ENCODE measurements around the gene TRABD2B.
"Not testable (repeated sequence)": the region's sequence is repeated elsewhere in the genome, so short reads cannot be mapped to it uniquely, and the experiment has no call there.

The TRABD2B gene

DNA sequence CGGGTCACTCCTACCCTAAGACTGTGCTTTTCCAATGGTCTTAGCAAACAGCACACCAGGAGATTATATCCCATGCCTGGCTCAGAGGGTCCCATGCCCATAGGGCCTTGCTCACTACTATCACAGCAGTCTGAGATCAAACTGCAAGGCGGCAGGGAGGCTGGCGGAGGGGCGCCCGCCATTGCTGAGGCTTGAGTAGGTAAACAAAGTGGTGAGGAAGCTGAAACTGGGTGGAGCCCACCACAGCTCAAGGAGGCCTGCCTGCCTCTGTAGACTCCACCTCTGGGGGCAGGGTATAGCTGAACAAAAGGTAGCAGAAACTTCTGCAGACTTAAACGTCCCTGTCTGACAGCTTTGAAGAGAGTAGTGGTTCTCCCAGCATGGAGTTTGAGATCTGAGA, 40.7 kb downstream of the TRABD2B start:
- not testable (repeated sequence) for H3K36me3 ChIP-seq (ENCODE audit: insufficient read depth, low read length); H3K4me1 ChIP-seq (ENCODE audit: insufficient read depth, low read length)

DNA sequence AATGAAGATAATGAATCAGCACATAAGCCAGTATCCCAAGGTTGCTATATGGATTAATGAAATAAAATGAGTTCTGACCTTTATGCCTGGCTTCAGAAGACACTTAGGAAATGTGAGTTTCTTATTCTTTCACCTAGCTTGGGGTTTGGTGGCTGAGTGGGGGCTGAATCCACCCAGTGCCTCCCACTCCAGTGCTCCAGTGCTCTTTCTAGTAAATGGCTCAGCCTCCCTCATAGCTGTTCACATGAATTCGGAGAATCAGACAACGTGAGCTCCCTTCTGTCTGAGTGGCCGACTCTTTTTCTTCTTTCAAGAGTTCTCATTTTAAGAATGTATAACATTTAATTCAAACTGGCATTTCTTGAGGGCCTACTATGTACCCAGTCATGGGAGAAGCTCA, 43.5 kb downstream of the TRABD2B start:
- no peaks in the 10 kb centered on the region for H3K9me3 ChIP-seq (ENCODE audit: control insufficient read depth, insufficient read depth, low read length)
- no peak overlapping the region for H3K9ac ChIP-seq (ENCODE audit: low read depth, low read length)
- no peaks in the 10 kb centered on the region for H3K4me1 ChIP-seq (ENCODE audit: insufficient read depth, low read length)
- H3K36me3 ChIP-seq (ENCODE audit: insufficient read depth, low read length): no peaks in the 10 kb centered on the region

More for the DNA sequence above, 40.7 kb downstream of the TRABD2B start:
- not testable (repeated sequence) for H3K9me3 ChIP-seq (ENCODE audit: control insufficient read depth, insufficient read depth, low read length); H3K9ac ChIP-seq (ENCODE audit: low read depth, low read length)

DNA sequence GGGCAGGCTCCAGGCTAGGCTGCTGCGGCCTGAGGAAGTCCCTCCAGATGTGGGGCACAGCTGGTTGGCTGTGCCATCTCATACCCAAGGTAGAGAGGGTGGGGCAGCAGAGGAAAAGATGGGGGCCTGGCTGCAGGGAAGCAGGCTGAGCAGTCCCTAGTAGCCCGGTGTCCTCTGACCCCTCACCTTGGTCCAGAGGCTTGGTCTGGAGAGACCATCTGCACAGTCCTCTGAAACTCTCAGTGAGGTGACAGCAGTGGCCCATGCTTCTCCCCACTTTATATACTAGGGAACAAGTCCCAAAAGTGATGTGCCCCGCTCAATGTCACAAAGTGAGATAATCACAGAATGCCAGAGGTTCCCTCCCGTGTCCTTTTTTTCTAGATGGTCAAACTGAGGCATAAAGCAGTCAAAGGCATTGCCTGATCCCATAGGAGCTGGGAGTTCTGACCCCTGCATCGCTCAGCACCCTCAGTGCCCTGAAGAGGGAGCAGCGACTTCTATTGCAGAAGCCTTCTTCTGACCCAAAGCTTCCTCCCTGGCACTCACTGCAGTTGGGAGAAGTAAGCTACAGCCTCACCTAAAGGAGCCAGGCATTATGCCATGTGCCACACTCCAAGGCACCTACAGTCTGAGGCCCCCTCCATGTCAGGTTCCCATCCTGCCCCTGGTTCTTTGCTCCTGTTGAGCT, 45.5 kb downstream of the TRABD2B start:
- Histone ChIP-seq H3K4me1 (ENCODE audit: insufficient read depth, low read length) (no peaks in the 10 kb centered on the region), H3K36me3 (ENCODE audit: insufficient read depth, low read length) (no peaks in the 10 kb centered on the region), H3K9ac (ENCODE audit: low read depth, low read length) (no peak overlapping the region), H3K9me3 (ENCODE audit: control insufficient read depth, insufficient read depth, low read length) (no peaks in the 10 kb centered on the region)

DNA sequence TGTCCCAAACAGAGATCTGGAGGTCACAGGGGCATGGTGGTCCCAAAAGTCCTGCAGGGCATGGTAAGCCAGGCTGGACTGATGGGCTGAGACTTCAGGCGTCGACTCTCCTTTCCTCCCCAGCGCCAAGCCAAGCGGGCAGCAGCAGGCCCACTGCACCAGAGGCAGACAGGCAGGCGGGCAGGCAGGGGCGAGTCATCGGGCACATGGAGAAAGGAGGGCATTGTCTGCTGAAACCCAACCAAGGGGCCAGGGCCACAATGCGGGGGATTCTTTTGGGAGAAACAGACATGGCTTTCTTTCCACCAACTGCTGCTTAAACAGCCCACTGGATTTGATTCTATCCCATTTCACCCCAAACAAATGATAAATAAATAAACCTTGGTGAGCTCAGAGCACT, 46.2 kb downstream of the TRABD2B start:
- Histone ChIP-seq H3K4me1 (ENCODE audit: insufficient read depth, low read length) (no peaks in the 10 kb centered on the region), H3K9ac (ENCODE audit: low read depth, low read length) (no peak overlapping the region), H3K9me3 (ENCODE audit: control insufficient read depth, insufficient read depth, low read length) (no peaks in the 10 kb centered on the region)

DNA sequence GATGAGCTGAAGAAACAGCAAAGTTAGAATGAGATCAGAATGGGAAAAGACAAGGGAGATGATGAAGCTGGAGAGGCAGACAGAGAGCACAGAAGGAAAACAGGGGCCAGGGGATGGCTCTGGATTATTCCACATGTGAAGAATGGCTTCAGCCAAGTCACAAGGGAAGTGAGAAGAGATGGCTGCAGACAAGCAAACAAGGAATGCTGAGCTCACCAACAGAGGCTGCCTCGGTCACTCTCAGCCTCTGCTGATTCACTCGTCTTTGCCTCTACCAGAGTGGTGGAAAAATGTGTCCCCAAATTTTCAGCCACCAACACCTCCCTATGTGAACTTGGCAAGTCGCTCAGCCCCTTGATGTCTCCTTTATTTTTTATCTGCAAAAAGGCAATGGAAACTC, 46.7 kb downstream of the TRABD2B start:
- Histone ChIP-seq H3K4me1 (ENCODE audit: insufficient read depth, low read length) (no peaks in the 10 kb centered on the region), H3K36me3 (ENCODE audit: insufficient read depth, low read length) (no peaks in the 10 kb centered on the region), H3K9ac (ENCODE audit: low read depth, low read length) (no peak overlapping the region), H3K9me3 (ENCODE audit: control insufficient read depth, insufficient read depth, low read length) (no peaks in the 10 kb centered on the region)

More for the DNA sequence above, 46.2 kb downstream of the TRABD2B start:
- H3K36me3 ChIP-seq (ENCODE audit: insufficient read depth, low read length): no peaks in the 10 kb centered on the region

DNA sequence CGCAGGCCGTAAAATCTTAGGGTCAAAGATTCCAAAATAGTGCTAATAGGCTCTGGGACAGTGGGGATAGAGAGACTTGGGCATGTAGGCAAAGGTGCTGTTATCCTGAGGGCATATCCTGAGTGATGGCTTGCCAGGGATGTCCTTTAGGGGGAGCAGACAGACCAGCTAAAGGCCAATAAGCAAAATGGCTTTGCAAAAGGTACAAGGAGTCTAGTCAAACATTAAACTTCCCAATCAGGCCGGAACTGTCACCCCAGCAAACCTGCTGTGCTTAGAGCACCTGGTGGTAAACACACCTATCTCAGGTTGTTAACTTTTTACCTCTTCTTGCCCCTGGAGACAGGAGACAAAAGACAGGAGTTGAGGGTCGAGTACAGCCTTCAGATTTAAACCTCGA, 49.1 kb downstream of the TRABD2B start:
- Histone ChIP-seq H3K9me3 (ENCODE audit: control insufficient read depth, insufficient read depth, low read length) (no peaks in the 10 kb centered on the region), H3K4me1 (ENCODE audit: insufficient read depth, low read length) (no peaks in the 10 kb centered on the region), H3K36me3 (ENCODE audit: insufficient read depth, low read length) (no peaks in the 10 kb centered on the region), H3K9ac (ENCODE audit: low read depth, low read length) (no peak overlapping the region)

DNA sequence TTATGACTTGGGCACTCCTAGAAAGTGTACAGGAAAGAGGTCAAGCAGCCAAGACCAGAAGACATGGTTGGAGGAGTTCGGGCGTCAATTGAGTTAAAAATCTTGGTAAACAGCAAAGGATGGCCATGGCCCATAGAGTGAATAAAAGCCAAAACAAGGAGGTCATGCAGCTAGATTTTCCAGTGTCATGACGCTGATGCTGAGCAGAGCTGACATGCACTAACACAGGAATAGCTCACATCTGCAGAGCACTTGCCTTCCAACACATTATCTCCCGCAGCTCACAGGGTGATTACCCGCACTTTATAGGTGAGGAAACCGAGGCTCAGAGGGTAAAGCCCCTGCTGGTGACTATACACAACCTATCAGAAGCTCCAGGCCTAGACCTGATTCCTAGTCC, 49.7 kb downstream of the TRABD2B start:
- Histone ChIP-seq H3K9ac (ENCODE audit: low read depth, low read length) (no peak overlapping the region), H3K36me3 (ENCODE audit: insufficient read depth, low read length) (no peaks in the 10 kb centered on the region), H3K4me1 (ENCODE audit: insufficient read depth, low read length) (no peaks in the 10 kb centered on the region), H3K9me3 (ENCODE audit: control insufficient read depth, insufficient read depth, low read length) (no peaks in the 10 kb centered on the region)

DNA sequence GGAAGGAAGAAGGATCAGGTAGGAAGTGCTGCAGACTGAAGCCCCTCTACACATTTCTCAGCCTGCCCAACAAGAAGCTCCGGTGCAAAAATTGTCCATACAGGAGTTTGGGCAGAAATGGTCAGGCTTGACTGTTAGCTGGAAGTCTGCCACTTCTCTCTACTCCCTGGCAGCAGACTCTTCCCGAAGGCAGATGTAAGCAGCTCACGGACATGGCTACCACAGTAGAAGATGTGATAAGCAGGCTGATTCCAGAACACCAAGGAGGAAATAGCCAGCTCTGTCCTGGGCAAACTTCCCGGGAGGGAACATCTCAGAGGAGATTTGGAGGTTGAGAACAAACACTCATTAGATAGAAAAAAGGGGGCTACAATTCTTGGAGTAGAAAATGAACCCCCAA, 52.6 kb downstream of the TRABD2B start:
- H3K9me3 ChIP-seq (ENCODE audit: control insufficient read depth, insufficient read depth, low read length): no peaks in the 10 kb centered on the region
- H3K9ac ChIP-seq (ENCODE audit: low read depth, low read length): no peak overlapping the region
- H3K36me3 ChIP-seq (ENCODE audit: insufficient read depth, low read length): no peaks in the 10 kb centered on the region
- no peaks in the 10 kb centered on the region for H3K4me1 ChIP-seq (ENCODE audit: insufficient read depth, low read length)

DNA sequence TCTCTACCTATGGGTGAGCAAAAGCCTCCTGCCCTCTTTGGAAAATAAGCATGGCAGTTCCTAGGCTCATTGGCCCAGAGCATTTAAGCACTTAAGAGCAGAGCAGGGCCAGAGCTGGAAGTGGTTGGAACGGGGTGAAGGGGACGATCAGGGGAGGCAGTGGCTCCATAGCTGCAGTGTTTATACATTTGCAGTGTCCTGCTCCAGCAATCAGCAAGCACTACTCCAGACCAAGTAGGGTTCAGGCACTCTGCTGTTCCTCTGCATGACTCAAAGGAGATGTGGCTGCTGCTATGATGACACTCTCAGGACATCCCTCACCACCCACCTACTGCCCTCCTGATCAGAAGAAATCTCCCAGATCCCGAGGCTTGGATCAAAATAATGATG, 55.0 kb downstream of the TRABD2B start:
- no peaks in the 10 kb centered on the region for H3K9me3 ChIP-seq (ENCODE audit: control insufficient read depth, insufficient read depth, low read length)
- H3K36me3 ChIP-seq (ENCODE audit: insufficient read depth, low read length): no peaks in the 10 kb centered on the region
- no peak overlapping the region for H3K9ac ChIP-seq (ENCODE audit: low read depth, low read length)
- no peaks in the 10 kb centered on the region for H3K4me1 ChIP-seq (ENCODE audit: insufficient read depth, low read length)

DNA sequence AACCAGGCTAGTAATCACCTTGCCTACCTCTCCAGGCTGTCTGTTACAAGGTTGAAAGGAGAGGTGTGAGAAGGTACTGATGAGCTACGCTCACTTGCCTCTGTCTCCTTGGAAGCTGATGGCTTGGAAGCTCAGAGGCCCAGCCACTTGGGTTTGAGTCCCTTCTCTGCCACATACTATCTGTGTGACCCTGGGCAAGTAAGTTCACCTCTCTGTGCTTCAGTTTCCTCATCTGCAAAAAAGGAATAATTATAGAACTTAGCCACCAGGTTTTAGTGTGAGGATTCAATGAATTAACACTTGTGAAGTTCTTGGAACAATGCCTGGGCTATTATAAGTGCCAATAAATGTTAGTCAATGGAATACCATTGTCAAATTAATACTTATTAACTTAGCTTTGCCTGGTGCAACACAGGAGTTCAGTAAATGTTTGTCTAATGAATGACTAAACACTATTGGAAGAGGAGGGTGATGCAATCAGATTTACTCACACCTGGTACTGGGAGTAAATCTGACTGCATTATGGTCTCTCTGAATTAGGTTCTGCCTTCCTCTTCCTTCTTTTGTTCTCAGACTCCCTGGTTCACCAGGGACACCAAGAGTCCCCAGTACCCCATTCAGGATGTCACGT, 55.5 kb downstream of the TRABD2B start:
- no peaks in the 10 kb centered on the region for H3K4me1 ChIP-seq (ENCODE audit: insufficient read depth, low read length)
- H3K9me3 ChIP-seq (ENCODE audit: control insufficient read depth, insufficient read depth, low read length): no peaks in the 10 kb centered on the region
- no peak overlapping the region for H3K9ac ChIP-seq (ENCODE audit: low read depth, low read length)
- H3K36me3 ChIP-seq (ENCODE audit: insufficient read depth, low read length): no peaks in the 10 kb centered on the region

DNA sequence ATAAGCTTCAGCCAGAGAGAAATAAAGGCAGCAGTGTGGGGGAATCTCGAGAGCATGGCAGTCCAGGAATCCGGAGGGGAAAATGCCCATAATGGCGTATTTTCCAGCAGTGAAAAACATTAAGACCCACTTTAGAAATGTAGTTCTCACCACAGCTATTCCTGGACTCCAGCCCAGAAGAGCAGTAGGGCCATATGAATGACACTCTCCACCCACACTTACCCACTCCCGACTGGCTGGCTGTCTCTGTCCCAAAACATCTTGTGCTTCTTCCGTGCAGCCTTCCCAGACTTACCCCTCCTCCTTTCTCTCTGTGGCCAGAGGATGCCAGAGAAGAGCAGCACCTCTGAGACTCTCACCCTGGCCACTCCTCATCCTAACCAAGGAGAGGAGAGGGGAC, 56.4 kb downstream of the TRABD2B start:
- no peaks in the 10 kb centered on the region for H3K36me3 ChIP-seq (ENCODE audit: insufficient read depth, low read length)
- H3K9ac ChIP-seq (ENCODE audit: low read depth, low read length): no peak overlapping the region
- no peaks in the 10 kb centered on the region for H3K4me1 ChIP-seq (ENCODE audit: insufficient read depth, low read length)
- H3K9me3 ChIP-seq (ENCODE audit: control insufficient read depth, insufficient read depth, low read length): no peaks in the 10 kb centered on the region

DNA sequence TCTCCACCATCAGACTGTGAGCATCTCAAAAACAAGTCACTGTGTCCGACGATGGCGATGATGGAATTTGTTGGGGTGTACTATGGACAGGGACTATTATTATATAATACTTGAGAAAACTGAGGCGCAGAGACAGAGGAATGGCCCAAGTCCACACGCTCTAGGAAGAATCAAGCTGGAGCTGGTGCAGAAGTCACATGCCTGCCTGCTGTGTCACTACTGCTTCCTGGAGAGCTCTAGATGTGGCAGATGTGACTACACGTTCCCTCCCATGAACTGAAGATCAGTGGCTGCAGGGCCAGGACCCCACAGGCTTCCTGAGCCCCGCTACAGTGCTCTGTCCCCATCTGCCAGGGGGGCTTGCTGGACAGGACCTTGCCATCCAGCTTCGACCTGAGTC, 56.9 kb downstream of the TRABD2B start:
- Histone ChIP-seq H3K9ac (ENCODE audit: low read depth, low read length) (no peak overlapping the region), H3K4me1 (ENCODE audit: insufficient read depth, low read length) (no peaks in the 10 kb centered on the region), H3K9me3 (ENCODE audit: control insufficient read depth, insufficient read depth, low read length) (no peaks in the 10 kb centered on the region), H3K36me3 (ENCODE audit: insufficient read depth, low read length) (no peaks in the 10 kb centered on the region)

DNA sequence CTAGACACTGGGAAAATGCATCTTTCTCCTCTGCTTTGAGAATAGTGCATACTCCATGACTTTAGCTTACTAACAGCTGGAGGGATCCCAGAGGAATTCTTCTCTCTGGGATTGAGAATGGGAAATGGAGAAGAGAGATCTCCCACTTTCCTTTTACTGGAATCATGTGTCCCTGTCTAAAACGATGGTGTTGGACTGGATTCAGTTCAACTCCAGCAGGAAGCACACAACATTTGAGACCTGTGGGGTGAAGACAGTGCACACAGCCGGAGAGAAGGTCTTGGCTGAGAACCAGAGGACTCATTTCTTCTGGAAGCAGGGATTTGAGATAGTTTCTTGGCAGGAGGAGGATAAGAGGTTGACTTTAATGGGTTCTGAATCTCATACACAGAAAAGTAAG, 58.7 kb downstream of the TRABD2B start:
- Histone ChIP-seq H3K36me3 (ENCODE audit: insufficient read depth, low read length) (no peaks in the 10 kb centered on the region), H3K9ac (ENCODE audit: low read depth, low read length) (no peak overlapping the region), H3K4me1 (ENCODE audit: insufficient read depth, low read length) (peaks cover 1% of the 10 kb centered on the region; the same call in 1 of the 2 replicates), H3K9me3 (ENCODE audit: control insufficient read depth, insufficient read depth, low read length) (no peaks in the 10 kb centered on the region)

DNA sequence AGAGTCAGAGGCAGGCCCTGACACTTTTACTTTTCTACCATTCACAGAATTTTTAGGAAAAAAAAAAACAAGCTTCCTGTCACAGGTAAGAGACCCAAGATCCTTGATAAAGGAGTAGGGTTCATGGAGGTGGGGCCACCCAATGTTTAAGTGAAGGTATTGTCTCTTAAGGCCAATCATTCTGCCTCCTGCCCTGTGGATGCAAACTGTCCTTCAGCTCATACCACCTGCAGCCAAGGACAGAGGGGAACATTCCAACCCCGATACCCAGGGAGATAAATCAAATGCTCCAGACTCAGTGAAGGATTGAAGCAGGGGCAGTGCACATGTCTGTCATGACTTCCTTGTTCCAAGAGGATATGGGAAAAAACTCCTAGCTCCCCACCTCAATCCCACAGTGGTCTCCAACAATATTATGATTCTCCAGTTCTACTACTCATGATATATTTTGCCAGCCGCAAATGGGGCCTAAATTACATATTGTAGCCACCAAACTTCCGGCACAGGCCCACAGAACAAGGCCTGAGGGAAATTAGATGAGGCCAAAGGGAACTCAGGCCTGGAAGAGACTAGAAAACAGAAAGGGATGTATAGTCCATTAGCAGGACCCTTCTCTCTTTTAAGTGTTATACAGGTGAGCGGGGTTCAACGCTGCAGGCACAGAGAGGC, 59.5 kb downstream of the TRABD2B start:
- H3K9me3 ChIP-seq (ENCODE audit: control insufficient read depth, insufficient read depth, low read length): no peaks in the 10 kb centered on the region
- H3K9ac ChIP-seq (ENCODE audit: low read depth, low read length): no peak overlapping the region
- peaks cover 4% of the 10 kb centered on the region; the same call in 1 of the 2 replicates for H3K4me1 ChIP-seq (ENCODE audit: insufficient read depth, low read length)
- no peaks in the 10 kb centered on the region for H3K36me3 ChIP-seq (ENCODE audit: insufficient read depth, low read length)
